ENCODE measurements around the gene SIRT5. TPM values are rescaled to one million over a fixed set of nuclear protein-coding genes. Genes with fewer than 3 reads are reported as not detected.

Gene SIRT5
- total RNA-seq, 2 donors from 2014 or later = 10.2 to 11.2 TPM

DNA sequence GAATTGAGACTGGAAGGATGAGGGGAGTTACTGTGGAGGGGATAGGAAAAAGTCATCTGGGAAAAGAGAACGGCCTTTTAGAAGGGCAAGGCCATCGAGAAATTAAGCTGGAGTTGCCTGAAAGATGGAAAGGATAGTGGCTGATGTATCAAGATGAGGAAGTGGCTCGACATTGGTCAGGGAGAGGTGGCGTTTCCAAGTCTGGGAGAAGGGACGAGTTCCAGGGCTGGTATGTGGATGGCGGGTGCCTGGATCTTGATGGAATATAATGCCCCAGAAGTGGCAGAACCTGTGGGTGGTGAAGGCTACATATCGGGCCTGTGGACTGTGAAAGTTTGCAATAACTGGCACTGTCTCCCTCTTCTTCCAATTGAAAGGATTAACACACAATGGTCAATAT is 2.2 kb upstream of the SIRT5 start:
- DNase-seq (no peak), ATAC-seq (no peak)
- TF ChIP-seq CTCF (IDR thresholded peaks at IDR 0.05) (no peak), POLR2A (IDR thresholded peaks at IDR 0.05) (no peak)
- H3K4me3 ChIP-seq = no peak overlapping the region
- H3K27ac ChIP-seq = no peak overlapping the region
- intact Hi-C loops (cut with DNase I) = loop anchor here (10.0 kb wide), 1 partner anchor 237 kb away; no protein-coding TSS in a partner anchor
- no peaks in the 10 kb centered on the region for H3K9me3 ChIP-seq
- 83 to 85% methylated on average over 7 of the region's 7 CpGs for WGBS, 2 donors
- no peaks in the 10 kb centered on the region for H3K36me3 ChIP-seq (replicated peaks in 1 of 2; ENCODE audit: insufficient read depth in 1 of 2, low read depth in 2 of 2)
- H3K27me3 ChIP-seq = no peaks in the 10 kb centered on the region
- H3K4me1 ChIP-seq = peaks cover 8% of the 10 kb centered on the region

DNA sequence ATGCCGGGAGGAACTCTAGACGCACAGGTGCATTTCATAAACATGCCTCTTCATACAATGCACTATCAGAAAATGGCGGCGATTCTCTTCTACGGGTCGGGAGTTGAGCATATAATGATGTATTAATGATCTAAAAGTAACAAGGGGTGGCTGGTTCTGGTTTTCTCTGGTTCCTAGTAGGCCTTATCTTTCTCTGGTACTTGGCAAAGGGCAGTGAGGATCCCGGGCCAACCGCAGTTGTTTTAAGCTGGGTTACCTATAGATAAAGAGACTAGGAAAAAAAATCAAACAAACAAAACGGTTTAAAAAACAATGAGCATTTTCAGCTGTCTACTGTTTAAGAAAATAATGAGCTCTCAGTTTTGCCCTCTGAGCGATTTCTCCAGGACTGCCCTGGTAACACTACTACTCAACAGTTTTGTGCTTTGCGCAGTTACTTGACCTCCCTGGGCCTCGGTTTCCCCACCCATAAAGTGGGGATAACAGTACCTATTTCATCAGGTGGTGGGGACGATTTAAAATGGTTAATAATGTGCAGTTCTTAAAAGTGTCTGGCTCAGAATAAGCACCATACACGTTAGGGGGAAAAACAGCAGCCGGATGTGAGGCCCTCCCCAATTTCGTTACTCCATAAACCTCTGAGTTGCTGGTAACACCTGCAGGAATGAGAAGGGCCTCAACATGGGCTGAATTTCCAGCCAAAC is 1.3 kb upstream of the SIRT5 start:
- Histone ChIP-seq H3K36me3 (replicated peaks in 1 of 2; ENCODE audit: insufficient read depth in 1 of 2, low read depth in 2 of 2) (no peaks in the 10 kb centered on the region), H3K4me1 (peaks cover 8% of the 10 kb centered on the region), H3K4me3 (no peak overlapping the region), H3K27me3 (no peaks in the 10 kb centered on the region), H3K27ac (peak overlapping the region; percentile 97 to 99 (median 98)), H3K9me3 (no peaks in the 10 kb centered on the region)
- intact Hi-C loops (cut with DNase I) = loop anchor here (10.0 kb wide), 1 partner anchor 238 kb away; no protein-coding TSS in a partner anchor
- ATAC-seq (no peak), DNase-seq (no peak)
- 65 to 68% methylated on average over 16 of the region's 16 CpGs for WGBS, 2 donors
- TF ChIP-seq CTCF (IDR thresholded peaks at IDR 0.05) = no peak
- TF ChIP-seq POLR2A (IDR thresholded peaks at IDR 0.05) = no peak

- TF ChIP-seq POLR2A (IDR thresholded peaks at IDR 0.05) = no peak
- DNase-seq = peak; percentile 47 to 63 (median 49)
- Histone ChIP-seq H3K27ac (peak overlapping the region; percentile 97 to 99 (median 98)), H3K36me3 (replicated peaks in 1 of 2; ENCODE audit: insufficient read depth in 1 of 2, low read depth in 2 of 2) (no peaks in the 10 kb centered on the region), H3K27me3 (no peaks in the 10 kb centered on the region), H3K9me3 (no peaks in the 10 kb centered on the region), H3K4me1 (peaks cover 8% of the 10 kb centered on the region), H3K4me3 (peak overlapping the region in 1 of 2 donors; percentile 55)
- intact Hi-C loops (cut with DNase I) = loop anchor here (10.0 kb wide), 1 partner anchor 239 kb away; no protein-coding TSS in a partner anchor
- 2 to 4% methylated on average over 14 of the region's 14 CpGs for WGBS, 2 donors
- no peak for ATAC-seq
Measured at GRCh38 chr6:13573669-13574110, 711 bp upstream of the SIRT5 start.

GRCh38 chr6:13574149-13574570 is 241 bp upstream of the SIRT5 start:
- H3K9me3 ChIP-seq = no peaks in the 10 kb centered on the region
- H3K27me3 ChIP-seq = no peaks in the 10 kb centered on the region
- ATAC-seq = peak; percentile 93
- peaks cover 8% of the 10 kb centered on the region for H3K4me1 ChIP-seq
- DNase-seq = peak; percentile 91 to 96 (median 94)
- H3K4me3 ChIP-seq = peak overlapping the region; percentile 55 to 58
- TF ChIP-seq POLR2A (IDR thresholded peaks at IDR 0.05) (no peak), CTCF (IDR thresholded peaks at IDR 0.05) (peak in 6 of 7 experiments; percentile 34 to 71 (median 48))
- intact Hi-C loops (cut with DNase I) = loop anchor here (10.0 kb wide), 1 partner anchor 239 kb away; no protein-coding TSS in a partner anchor
- H3K27ac ChIP-seq = peak overlapping the region; percentile 97 to 99 (median 98)
- no peaks in the 10 kb centered on the region for H3K36me3 ChIP-seq (replicated peaks in 1 of 2; ENCODE audit: insufficient read depth in 1 of 2, low read depth in 2 of 2)
- WGBS, 2 donors = 0% methylated on average over 45 of the region's 46 CpGs; no CpG with 5 or more reads in 1 of the 2 donors

GRCh38 chr6:13575377-13575775 is 975 bp downstream of the SIRT5 start:
- DNase-seq (no peak), ATAC-seq (no peak)
- no peaks in the 10 kb centered on the region for H3K9me3 ChIP-seq
- intact Hi-C loops (cut with DNase I) = loop anchor here (10.0 kb wide), 1 partner anchor 241 kb away; no protein-coding TSS in a partner anchor
- no peaks in the 10 kb centered on the region for H3K36me3 ChIP-seq (replicated peaks in 1 of 2; ENCODE audit: insufficient read depth in 1 of 2, low read depth in 2 of 2)
- TF ChIP-seq POLR2A (IDR thresholded peaks at IDR 0.05) (no peak), CTCF (IDR thresholded peaks at IDR 0.05) (peak in 6 of 7 experiments; percentile 63 to 83 (median 73))
- H3K27me3 ChIP-seq = no peaks in the 10 kb centered on the region
- H3K27ac ChIP-seq = peak overlapping the region; percentile 97 to 99 (median 98)
- WGBS, 2 donors = 22 to 25% methylated on average over 3 of the region's 3 CpGs
- H3K4me3 ChIP-seq = peak overlapping the region; percentile 55 to 58
- peaks cover 8% of the 10 kb centered on the region for H3K4me1 ChIP-seq

Measured in body of pancreas (tissue), 4 donors.